Liver (tissue), 9 donors: ENCODE results near the gene SORBS2. TPM values are rescaled to one million over a fixed set of nuclear protein-coding genes. Genes with fewer than 3 reads are reported as not detected.
A peak's percentile ranks its signal among the peaks of the same experiment; 100 is the strongest.

Experiments
- DNase-seq: peaks from one replicate; pipeline ENCODE4 v3.0.0-alpha.2; 2017; ENCODE audit warnings: low spot score
- H3K27ac ChIP-seq, 2 donors: one replicate each; pipeline ENCODE4 v1.7.0; 2013; ENCODE audit warnings: inconsistent platforms in 2 of 2, low read length in 2 of 2, control low read depth in 1 of 2, low read depth in 1 of 2, mild to moderate bottlenecking in 1 of 2
- H3K27me3 ChIP-seq, 4 donors: one replicate each; pipeline versions ENCODE4 v1.6.1 to v1.7.0; 2013; ENCODE audit warnings: low read length in 3 of 4, inconsistent platforms in 1 of 4, mild to moderate bottlenecking in 1 of 4, moderate library complexity in 1 of 4; ENCODE audit not compliant: control insufficient read depth in 4 of 4, insufficient read depth in 4 of 4
- H3K36me3 ChIP-seq, 4 donors: one replicate each; pipeline versions ENCODE4 v1.6.1 to v1.7.0; 2013; ENCODE audit warnings: low read length in 3 of 4, mild to moderate bottlenecking in 3 of 4, low read depth in 1 of 4, moderate library complexity in 1 of 4; ENCODE audit not compliant: control insufficient read depth in 4 of 4, insufficient read depth in 3 of 4
- H3K4me1 ChIP-seq, 4 donors: one replicate each; pipeline versions ENCODE4 v1.6.1 to v1.7.0; 2013; ENCODE audit warnings: low read length in 3 of 4, mild to moderate bottlenecking in 3 of 4, moderate library complexity in 1 of 4; ENCODE audit not compliant: control insufficient read depth in 4 of 4, insufficient read depth in 4 of 4
- H3K4me3 ChIP-seq, 3 donors: one replicate each; pipeline versions ENCODE4 v1.6.1 to v1.7.0; 2013; ENCODE audit warnings: low read length in 3 of 3, control low read depth in 1 of 3, low read depth in 1 of 3, mild to moderate bottlenecking in 1 of 3
- H3K9ac ChIP-seq, 2 donors: one replicate each; pipeline ENCODE4 v1.7.0; 2013; ENCODE audit warnings: low read length in 2 of 2, mild to moderate bottlenecking in 2 of 2, moderate library complexity in 2 of 2, control low read depth in 1 of 2, low read depth in 1 of 2
- H3K9me3 ChIP-seq, 4 donors: one replicate each; pipeline versions ENCODE4 v1.6.1 to v1.7.0; 2013; ENCODE audit warnings: low read length in 3 of 4; ENCODE audit not compliant: control insufficient read depth in 4 of 4
- EGR1 ChIP-seq, 2 donors: IDR thresholded peaks; 2 replicates each; pipeline ENCODE4 v1.6.1; 2016 to 2018; ENCODE audit warnings: antibody characterized with exemption in 2 of 2, low read depth in 2 of 2
- FOXA1 ChIP-seq: IDR thresholded peaks from 2 replicates; pipeline ENCODE4 v1.6.1; 2016; ENCODE audit warnings: antibody characterized with exemption
- FOXA2 ChIP-seq: IDR thresholded peaks from 2 replicates; pipeline ENCODE4 v1.6.1; 2016; ENCODE audit warnings: antibody characterized with exemption
- GABPA ChIP-seq, 2 donors: IDR thresholded peaks in 1 of 2; conservative IDR thresholded peaks in 1 of 2; 2 replicates each; pipeline ENCODE4 v1.6.1; 2016; ENCODE audit warnings: antibody characterized with exemption in 2 of 2, mild to moderate bottlenecking in 1 of 2, moderate library complexity in 1 of 2
- HNF4A ChIP-seq, 2 donors: conservative IDR thresholded peaks; 2 replicates each; pipeline ENCODE4 v1.6.1; 2016; ENCODE audit warnings: antibody characterized with exemption in 2 of 2, mild to moderate bottlenecking in 2 of 2
- HNF4G ChIP-seq: IDR thresholded peaks from 2 replicates; pipeline ENCODE4 v1.6.1; 2016; ENCODE audit warnings: antibody characterized with exemption
- JUND ChIP-seq, 2 donors: IDR thresholded peaks; 2 replicates each; pipeline ENCODE4 v1.6.1; 2016; ENCODE audit warnings: antibody characterized with exemption in 2 of 2
- NR2F2 ChIP-seq: IDR thresholded peaks from 2 replicates; pipeline ENCODE4 v1.6.1; 2016; ENCODE audit warnings: antibody characterized with exemption
- RAD21 ChIP-seq, 2 donors: IDR thresholded peaks; 2 replicates each; pipeline ENCODE4 v1.6.1; 2016; ENCODE audit warnings: antibody characterized with exemption in 2 of 2, mild to moderate bottlenecking in 2 of 2
- RXRA ChIP-seq, 2 donors: IDR thresholded peaks; 2 replicates each; pipeline ENCODE4 v1.6.1; 2017 to 2018; ENCODE audit warnings: antibody characterized with exemption in 2 of 2, mild to moderate bottlenecking in 1 of 2
- SP1 ChIP-seq: IDR thresholded peaks from 2 replicates; pipeline ENCODE4 v1.6.1; 2018; ENCODE audit warnings: antibody characterized with exemption, mild to moderate bottlenecking
- TAF1 ChIP-seq: conservative IDR thresholded peaks from 2 replicates; pipeline ENCODE4 v1.6.1; 2016; ENCODE audit warnings: antibody characterized with exemption, mild to moderate bottlenecking
- YY1 ChIP-seq: IDR thresholded peaks from 2 replicates; pipeline ENCODE4 v1.6.1; 2016; ENCODE audit warnings: antibody characterized with exemption, mild to moderate bottlenecking
- WGBS: extraction: QIAGEN DNeasy Blood & Tissue Kit; methylation state at CpG from one replicate; pipeline ENCODE4 v1.1.7; 2013; 5-methylcytosine and 5-hydroxymethylcytosine counted together
- polyA plus RNA-seq, 2 donors: library from polyadenylated mRNA; stranded (reverse) in 1 of 2; unstranded in 1 of 2; fragments of 200-250 nt in 1 of 2; fragments of >200 nt in 1 of 2; fragmentation: Nextera tagmentation in 1 of 2; extraction: Ambion mirVana in 1 of 2; gene quantifications; one replicate each; pipeline versions ENCODE4 v1.2.1 to v1.2.3, GENCODE V29; 2013 to 2015
- total RNA-seq, 2 donors: library from RNA; depleted of rRNA; stranded (reverse); fragments of >200 nt; gene quantifications; one replicate each; pipeline ENCODE4 v1.2.3, GENCODE V29; 2014
- TF ChIP-seq, protein P1 (sequence below): fragments of 150-350 bp; IDR thresholded peaks from 2 replicates; pipeline ENCODE4 v1.5.1; 2017; ENCODE audit warnings: improper control_type of control experiment, low read depth, low read length; ENCODE audit not compliant: missing input control
- TF ChIP-seq, protein P2 (sequence below): IDR thresholded peaks from 2 replicates; pipeline ENCODE4 v1.6.1; 2016; ENCODE audit warnings: antibody characterized with exemption
- TF ChIP-seq, protein P3 (sequence below): IDR thresholded peaks from 2 replicates; pipeline ENCODE4 v1.6.1; 2016; ENCODE audit warnings: antibody characterized with exemption
- TF ChIP-seq, protein P4 (sequence below): IDR thresholded peaks from 2 replicates; pipeline ENCODE4 v1.6.1; 2016; ENCODE audit warnings: antibody characterized with exemption, mild to moderate bottlenecking
- TF ChIP-seq, protein P5 (sequence below): IDR thresholded peaks from 2 replicates; pipeline ENCODE4 v1.6.1; 2016; ENCODE audit warnings: antibody characterized with exemption
- donor health status: healthy.
- donor health status: healthy.
- donor health status: healthy.
- donor health status: healthy.
- donor health status: healthy.

SORBS2 gene
- total and polyA plus RNA-seq, 4 donors = 23.3 to 136 (median 59.6) TPM

DNA sequence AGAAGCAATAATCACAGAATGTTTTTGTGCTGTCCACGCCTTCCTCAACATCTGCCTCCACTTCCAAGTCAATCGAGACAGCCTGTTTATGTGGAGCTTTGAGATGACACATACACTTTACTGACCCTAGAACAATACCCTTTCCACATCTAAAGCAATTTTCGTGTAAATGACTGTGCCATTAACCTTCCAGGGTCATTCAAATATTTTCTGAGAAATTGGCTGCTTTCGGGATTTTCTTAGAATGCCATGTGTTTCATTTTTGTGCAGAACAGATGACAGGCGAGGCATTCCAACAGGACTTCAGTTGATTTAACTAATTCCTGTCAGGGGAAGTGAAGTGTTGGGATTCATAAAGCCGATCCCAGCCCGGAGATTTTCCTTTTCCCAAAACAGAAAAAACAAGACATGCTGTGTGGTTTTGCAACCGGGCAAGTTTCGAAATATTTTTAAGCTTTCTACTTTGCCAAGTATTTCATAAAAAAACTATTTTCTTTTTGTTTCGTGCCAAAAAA, 73.9 kb downstream of the SORBS2 start:
- DNase-seq = no peak
- no peak overlapping the region for H3K4me3 ChIP-seq

More for the DNA sequence above, 73.9 kb downstream of the SORBS2 start:
- peaks cover 2 to 4% (median 3%) of the 10 kb centered on the region in 4 donors for H3K36me3 ChIP-seq
- H3K27me3 ChIP-seq = no peaks in the 10 kb centered on the region
- peaks cover 6 to 65% (median 47%) of the 10 kb centered on the region in 4 donors for H3K4me1 ChIP-seq
- H3K9me3 ChIP-seq = no peaks in the 10 kb centered on the region
- TF ChIP-seq, protein P1, sequence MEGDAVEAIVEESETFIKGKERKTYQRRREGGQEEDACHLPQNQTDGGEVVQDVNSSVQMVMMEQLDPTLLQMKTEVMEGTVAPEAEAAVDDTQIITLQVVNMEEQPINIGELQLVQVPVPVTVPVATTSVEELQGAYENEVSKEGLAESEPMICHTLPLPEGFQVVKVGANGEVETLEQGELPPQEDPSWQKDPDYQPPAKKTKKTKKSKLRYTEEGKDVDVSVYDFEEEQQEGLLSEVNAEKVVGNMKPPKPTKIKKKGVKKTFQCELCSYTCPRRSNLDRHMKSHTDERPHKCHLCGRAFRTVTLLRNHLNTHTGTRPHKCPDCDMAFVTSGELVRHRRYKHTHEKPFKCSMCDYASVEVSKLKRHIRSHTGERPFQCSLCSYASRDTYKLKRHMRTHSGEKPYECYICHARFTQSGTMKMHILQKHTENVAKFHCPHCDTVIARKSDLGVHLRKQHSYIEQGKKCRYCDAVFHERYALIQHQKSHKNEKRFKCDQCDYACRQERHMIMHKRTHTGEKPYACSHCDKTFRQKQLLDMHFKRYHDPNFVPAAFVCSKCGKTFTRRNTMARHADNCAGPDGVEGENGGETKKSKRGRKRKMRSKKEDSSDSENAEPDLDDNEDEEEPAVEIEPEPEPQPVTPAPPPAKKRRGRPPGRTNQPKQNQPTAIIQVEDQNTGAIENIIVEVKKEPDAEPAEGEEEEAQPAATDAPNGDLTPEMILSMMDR = no peak
- TF ChIP-seq NR2F2 = peak; percentile 86
- peak; percentile 35 to 42 for TF ChIP-seq RAD21 (IDR thresholded peaks at IDR 0.05)
- no peak for TF ChIP-seq EGR1 (IDR thresholded peaks at IDR 0.05; ENCODE audit: low read depth in 2 of 2)
- TF ChIP-seq TAF1 = no peak
- TF ChIP-seq, protein P2, sequence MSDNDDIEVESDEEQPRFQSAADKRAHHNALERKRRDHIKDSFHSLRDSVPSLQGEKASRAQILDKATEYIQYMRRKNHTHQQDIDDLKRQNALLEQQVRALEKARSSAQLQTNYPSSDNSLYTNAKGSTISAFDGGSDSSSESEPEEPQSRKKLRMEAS = no peak
- TF ChIP-seq GABPA (IDR thresholded peaks at IDR 0.05 in 1 of 2, conservative IDR thresholded peaks at IDR 0.05 in 1 of 2) = no peak
- no peak for TF ChIP-seq FOXA1
- TF ChIP-seq HNF4A (conservative IDR thresholded peaks at IDR 0.05) = peak; percentile 34 to 42
- TF ChIP-seq, protein P3, sequence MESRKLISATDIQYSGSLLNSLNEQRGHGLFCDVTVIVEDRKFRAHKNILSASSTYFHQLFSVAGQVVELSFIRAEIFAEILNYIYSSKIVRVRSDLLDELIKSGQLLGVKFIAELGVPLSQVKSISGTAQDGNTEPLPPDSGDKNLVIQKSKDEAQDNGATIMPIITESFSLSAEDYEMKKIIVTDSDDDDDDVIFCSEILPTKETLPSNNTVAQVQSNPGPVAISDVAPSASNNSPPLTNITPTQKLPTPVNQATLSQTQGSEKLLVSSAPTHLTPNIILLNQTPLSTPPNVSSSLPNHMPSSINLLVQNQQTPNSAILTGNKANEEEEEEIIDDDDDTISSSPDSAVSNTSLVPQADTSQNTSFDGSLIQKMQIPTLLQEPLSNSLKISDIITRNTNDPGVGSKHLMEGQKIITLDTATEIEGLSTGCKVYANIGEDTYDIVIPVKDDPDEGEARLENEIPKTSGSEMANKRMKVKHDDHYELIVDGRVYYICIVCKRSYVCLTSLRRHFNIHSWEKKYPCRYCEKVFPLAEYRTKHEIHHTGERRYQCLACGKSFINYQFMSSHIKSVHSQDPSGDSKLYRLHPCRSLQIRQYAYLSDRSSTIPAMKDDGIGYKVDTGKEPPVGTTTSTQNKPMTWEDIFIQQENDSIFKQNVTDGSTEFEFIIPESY = no peak
- no peak for TF ChIP-seq JUND (IDR thresholded peaks at IDR 0.05)
- TF ChIP-seq SP1 = peak; percentile 42
- TF ChIP-seq, protein P4, sequence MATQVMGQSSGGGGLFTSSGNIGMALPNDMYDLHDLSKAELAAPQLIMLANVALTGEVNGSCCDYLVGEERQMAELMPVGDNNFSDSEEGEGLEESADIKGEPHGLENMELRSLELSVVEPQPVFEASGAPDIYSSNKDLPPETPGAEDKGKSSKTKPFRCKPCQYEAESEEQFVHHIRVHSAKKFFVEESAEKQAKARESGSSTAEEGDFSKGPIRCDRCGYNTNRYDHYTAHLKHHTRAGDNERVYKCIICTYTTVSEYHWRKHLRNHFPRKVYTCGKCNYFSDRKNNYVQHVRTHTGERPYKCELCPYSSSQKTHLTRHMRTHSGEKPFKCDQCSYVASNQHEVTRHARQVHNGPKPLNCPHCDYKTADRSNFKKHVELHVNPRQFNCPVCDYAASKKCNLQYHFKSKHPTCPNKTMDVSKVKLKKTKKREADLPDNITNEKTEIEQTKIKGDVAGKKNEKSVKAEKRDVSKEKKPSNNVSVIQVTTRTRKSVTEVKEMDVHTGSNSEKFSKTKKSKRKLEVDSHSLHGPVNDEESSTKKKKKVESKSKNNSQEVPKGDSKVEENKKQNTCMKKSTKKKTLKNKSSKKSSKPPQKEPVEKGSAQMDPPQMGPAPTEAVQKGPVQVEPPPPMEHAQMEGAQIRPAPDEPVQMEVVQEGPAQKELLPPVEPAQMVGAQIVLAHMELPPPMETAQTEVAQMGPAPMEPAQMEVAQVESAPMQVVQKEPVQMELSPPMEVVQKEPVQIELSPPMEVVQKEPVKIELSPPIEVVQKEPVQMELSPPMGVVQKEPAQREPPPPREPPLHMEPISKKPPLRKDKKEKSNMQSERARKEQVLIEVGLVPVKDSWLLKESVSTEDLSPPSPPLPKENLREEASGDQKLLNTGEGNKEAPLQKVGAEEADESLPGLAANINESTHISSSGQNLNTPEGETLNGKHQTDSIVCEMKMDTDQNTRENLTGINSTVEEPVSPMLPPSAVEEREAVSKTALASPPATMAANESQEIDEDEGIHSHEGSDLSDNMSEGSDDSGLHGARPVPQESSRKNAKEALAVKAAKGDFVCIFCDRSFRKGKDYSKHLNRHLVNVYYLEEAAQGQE = peak; percentile 77
- no peak for TF ChIP-seq YY1
- TF ChIP-seq RXRA (IDR thresholded peaks at IDR 0.05) = peak; percentile 48 to 59
- no peak for TF ChIP-seq FOXA2
- TF ChIP-seq, protein P5, sequence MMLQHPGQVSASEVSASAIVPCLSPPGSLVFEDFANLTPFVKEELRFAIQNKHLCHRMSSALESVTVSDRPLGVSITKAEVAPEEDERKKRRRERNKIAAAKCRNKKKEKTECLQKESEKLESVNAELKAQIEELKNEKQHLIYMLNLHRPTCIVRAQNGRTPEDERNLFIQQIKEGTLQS = peak; percentile 39
- TF ChIP-seq HNF4G = no peak
- WGBS = 26% methylated on average over 10 of the region's 10 CpGs
- H3K9ac ChIP-seq = peak overlapping the region in 1 of 2 donors; percentile 56
- H3K27ac ChIP-seq = peak overlapping the region; percentile 82 to 87
